Kidney (tissue), 14 donors: ENCODE measurements around the gene ADCYAP1R1. TPM values are rescaled to one million over a fixed set of nuclear protein-coding genes. Genes with fewer than 3 reads are reported as not detected.
A peak's percentile ranks its signal among the peaks of the same experiment; 100 is the strongest.

ENCODE experiments used
- DNase-seq, 5 donors: peaks; one replicate each; pipeline ENCODE4 v3.0.0-alpha.2; 2013 to 2020
- FAIRE-seq: peaks from 2 replicates; lab custom pipeline; 2012; peaks lifted over from hg19 to GRCh38; lab: Jason Lieb, UNC
- H3K27ac ChIP-seq, 2 donors: one replicate each; pipeline ENCODE4 v1.7.0; 2013; ENCODE audit warnings: low read depth in 2 of 2, low read length in 2 of 2, inconsistent platforms in 1 of 2
- H3K27me3 ChIP-seq: one replicate; pipeline ENCODE4 v1.7.1; 2013; ENCODE audit warnings: low read length, inconsistent platforms; ENCODE audit not compliant: control insufficient read depth, insufficient read depth
- H3K36me3 ChIP-seq, 3 donors: one replicate each; pipeline versions ENCODE4 v1.7.0 to v1.7.1; 2013; ENCODE audit warnings: low read length in 3 of 3, control low read depth in 1 of 3, inconsistent platforms in 1 of 3; ENCODE audit not compliant: insufficient read depth in 3 of 3, control insufficient read depth in 2 of 3
- H3K4me1 ChIP-seq, 3 donors: one replicate each; pipeline versions ENCODE4 v1.7.0 to v1.7.1; 2013; ENCODE audit warnings: low read length in 3 of 3, inconsistent platforms in 1 of 3, low read depth in 1 of 3; ENCODE audit not compliant: control insufficient read depth in 2 of 3, insufficient read depth in 2 of 3
- H3K4me3 ChIP-seq, 3 donors: one replicate each; pipeline versions ENCODE4 v1.7.0 to v1.8.1; 2013; ENCODE audit warnings: low read length in 3 of 3, control low read depth in 1 of 3, inconsistent platforms in 1 of 3
- H3K9ac ChIP-seq, 3 donors: one replicate each; pipeline versions ENCODE4 v1.7.0 to v1.7.1; 2013; ENCODE audit warnings: low read length in 3 of 3, control low read depth in 1 of 3, inconsistent platforms in 1 of 3
- H3K9me3 ChIP-seq, 3 donors: one replicate each; pipeline versions ENCODE4 v1.7.0 to v1.7.1; 2013; ENCODE audit warnings: low read length in 3 of 3, control low read depth in 1 of 3, inconsistent platforms in 1 of 3; ENCODE audit not compliant: control insufficient read depth in 2 of 3, insufficient read depth in 1 of 3
- intact Hi-C: fragments of 100-400 bp; cut with DNase I; formaldehyde crosslinking; loops from one replicate; pipeline ENCODE4 v1.11.1; 2022
- polyA plus RNA-seq: library from polyadenylated mRNA; stranded (reverse); fragments of 350-450 nt; fragmentation: Illumina TruSeq; extraction: RNeasy Lipid Tissue Mini Kit (QIAGEN cat#74804); gene quantifications from one replicate; pipeline ENCODE4 v1.2.3, GENCODE V29; 2014; ENCODE audit warnings: low read depth, low replicate concordance; ENCODE audit not compliant: insufficient read depth
- total RNA-seq: library from RNA; stranded (reverse); fragmentation: NEBNext Ultra II Directional; extraction: Animal tissue kit (Norgen Biotek cat#: 25700); gene quantifications from one replicate; pipeline ENCODE4 v1.2.1, GENCODE V29; 2021
- TF ChIP-seq, protein P1 (sequence below): IDR thresholded peaks from 3 replicates; pipeline ENCODE4 v1.5.1; 2012; ENCODE audit warnings: mild to moderate bottlenecking, moderate library complexity, borderline replicate concordance; ENCODE audit not compliant: insufficient read depth; ENCODE audit errors: extremely low read depth
- donor health status: control.
- donor health status: control.
- donor health status: control.
- donor health status: control.
- donor health status: control.
- donor health status: DM: yes; HTN: yes; CAD: no.
- donor health status: Normal renal cell carcinoma (clear cell type).

Gene ADCYAP1R1
- total and polyA plus RNA-seq, 2 donors from 2014 or later, result not detected

DNA sequence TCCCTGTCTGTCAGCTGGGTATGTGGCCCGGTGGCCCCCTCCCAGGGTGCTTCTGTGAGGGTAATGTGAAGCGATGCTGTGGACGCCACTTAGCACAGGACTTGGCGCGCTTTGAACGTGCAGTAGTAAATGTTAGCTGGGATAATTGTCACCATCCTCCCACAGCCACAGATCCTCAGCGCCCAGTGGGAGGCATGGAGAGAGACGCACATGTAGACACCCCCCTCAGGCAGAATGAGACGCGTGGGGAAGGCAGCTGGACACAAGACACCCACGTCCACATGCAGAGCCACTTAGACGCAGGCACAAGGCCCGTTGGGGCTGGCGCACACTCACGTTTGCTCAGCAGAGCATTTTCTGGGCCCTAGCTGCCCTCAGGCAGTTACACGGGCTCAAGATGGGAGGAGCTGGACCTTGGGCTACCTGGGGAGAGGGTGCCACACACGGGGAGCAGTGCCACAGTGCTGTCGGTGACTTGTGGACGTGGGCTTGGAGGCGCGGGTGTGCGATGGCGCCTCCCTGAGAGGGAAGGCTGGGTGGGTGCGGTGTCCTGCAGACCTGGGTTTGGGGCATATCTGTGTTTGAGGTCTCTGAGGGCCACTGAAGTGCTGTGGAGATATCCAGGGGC is 26.4 kb downstream of the ADCYAP1R1 start:
- no peak overlapping the region for H3K27ac ChIP-seq
- H3K36me3 ChIP-seq, result peaks cover 0 to 4% (median 0%) of the 10 kb centered on the region in 3 donors
- H3K4me1 ChIP-seq, result no peaks in the 10 kb centered on the region
- no peak overlapping the region for H3K4me3 ChIP-seq
- intact Hi-C loops, result no loop called here
- FAIRE-seq (no peak), DNase-seq (peak in 1 of 5 donors; percentile 65)
- H3K27me3 ChIP-seq, result no peaks in the 10 kb centered on the region
- H3K9me3 ChIP-seq, result peaks cover 0 to 2% (median 0%) of the 10 kb centered on the region in 3 donors
- TF ChIP-seq, protein P1, sequence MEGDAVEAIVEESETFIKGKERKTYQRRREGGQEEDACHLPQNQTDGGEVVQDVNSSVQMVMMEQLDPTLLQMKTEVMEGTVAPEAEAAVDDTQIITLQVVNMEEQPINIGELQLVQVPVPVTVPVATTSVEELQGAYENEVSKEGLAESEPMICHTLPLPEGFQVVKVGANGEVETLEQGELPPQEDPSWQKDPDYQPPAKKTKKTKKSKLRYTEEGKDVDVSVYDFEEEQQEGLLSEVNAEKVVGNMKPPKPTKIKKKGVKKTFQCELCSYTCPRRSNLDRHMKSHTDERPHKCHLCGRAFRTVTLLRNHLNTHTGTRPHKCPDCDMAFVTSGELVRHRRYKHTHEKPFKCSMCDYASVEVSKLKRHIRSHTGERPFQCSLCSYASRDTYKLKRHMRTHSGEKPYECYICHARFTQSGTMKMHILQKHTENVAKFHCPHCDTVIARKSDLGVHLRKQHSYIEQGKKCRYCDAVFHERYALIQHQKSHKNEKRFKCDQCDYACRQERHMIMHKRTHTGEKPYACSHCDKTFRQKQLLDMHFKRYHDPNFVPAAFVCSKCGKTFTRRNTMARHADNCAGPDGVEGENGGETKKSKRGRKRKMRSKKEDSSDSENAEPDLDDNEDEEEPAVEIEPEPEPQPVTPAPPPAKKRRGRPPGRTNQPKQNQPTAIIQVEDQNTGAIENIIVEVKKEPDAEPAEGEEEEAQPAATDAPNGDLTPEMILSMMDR, result no peak
- no peak overlapping the region for H3K9ac ChIP-seq

DNA sequence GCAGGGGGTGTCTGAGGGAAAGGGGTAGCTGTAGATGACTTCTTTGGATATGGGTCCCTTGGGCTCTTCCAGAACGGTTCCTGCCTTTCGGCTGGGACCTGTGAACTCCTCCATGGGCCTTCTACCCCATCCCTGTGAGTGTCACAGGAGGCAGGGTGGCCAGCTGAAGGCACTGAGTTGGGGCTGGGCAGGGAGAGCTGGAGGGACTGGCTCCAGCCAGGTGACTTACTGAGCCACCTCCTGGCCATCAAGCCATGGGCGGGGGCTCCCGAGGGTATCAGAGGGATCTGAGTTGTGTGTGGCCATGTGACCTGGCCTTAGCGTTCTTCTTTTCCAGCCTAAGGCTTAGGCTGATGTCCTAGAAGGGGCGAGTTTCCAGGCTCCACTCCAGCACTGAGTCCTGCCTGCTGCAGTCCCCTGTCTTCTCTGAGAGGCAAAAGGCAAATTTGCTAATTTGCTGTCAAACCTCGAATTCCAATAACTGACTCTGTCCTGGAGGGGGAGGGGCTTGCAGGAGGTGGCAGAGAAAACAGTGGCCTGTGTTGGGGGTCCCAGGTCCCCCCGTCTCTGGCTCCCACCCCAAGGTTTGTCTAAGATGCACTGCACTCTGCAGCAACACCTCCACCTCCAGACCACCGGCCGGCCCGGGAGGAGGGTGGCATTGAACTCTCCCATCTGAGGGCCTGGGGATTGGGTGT is 27.2 kb downstream of the ADCYAP1R1 start:
- Histone ChIP-seq H3K4me1 (no peaks in the 10 kb centered on the region), H3K9ac (no peak overlapping the region), H3K27ac (no peak overlapping the region), H3K9me3 (peaks cover 0 to 2% (median 0%) of the 10 kb centered on the region in 3 donors), H3K36me3 (peaks cover 0 to 4% (median 0%) of the 10 kb centered on the region in 3 donors), H3K27me3 (no peaks in the 10 kb centered on the region), H3K4me3 (no peak overlapping the region)
- intact Hi-C loops, result no loop called here
- FAIRE-seq (no peak), DNase-seq (peak in 1 of 5 donors; percentile 63)
- TF ChIP-seq, protein P1, result no peak

DNA sequence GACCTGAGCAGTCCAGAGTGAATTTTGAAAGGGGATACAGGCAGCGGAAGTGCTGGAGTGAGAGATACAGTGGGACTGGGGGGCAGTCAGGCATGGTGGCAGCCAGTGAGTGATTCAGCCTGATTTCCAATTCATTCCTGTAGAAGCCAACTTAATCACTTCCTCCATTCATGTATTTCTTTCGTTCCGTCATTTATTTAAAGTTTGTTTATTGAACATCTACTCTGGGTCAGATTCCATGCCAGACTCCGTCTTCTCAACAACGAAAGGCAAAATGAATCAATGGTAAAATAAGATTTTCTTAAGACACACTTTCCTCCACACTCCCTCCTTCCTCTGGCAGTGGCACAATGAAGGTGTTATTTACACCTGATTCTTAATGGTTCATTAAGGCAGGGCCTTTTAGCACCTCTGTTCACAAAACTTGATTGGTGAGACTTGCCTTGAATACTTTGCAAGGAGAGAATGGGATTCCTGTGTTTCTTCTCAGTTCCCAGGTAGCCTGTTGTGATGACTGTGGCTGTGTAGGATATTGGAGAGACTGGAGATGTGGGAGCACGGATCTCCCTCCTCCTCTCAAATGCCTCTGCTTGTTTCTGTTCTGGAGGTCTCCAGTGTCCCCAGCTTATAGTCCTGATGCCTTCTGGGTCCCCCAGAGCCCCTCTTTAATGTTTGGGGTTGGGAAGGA is 27.9 kb downstream of the ADCYAP1R1 start:
- H3K9me3 ChIP-seq, result peaks cover 0 to 2% (median 0%) of the 10 kb centered on the region in 3 donors
- FAIRE-seq (no peak), DNase-seq (peak in 1 of 5 donors; percentile 0)
- H3K36me3 ChIP-seq, result peaks cover 0 to 4% (median 0%) of the 10 kb centered on the region in 3 donors
- no peak overlapping the region for H3K27ac ChIP-seq
- no peak overlapping the region for H3K4me3 ChIP-seq
- TF ChIP-seq, protein P1, result no peak
- H3K9ac ChIP-seq, result no peak overlapping the region
- intact Hi-C loops, result no loop called here
- no peaks in the 10 kb centered on the region for H3K27me3 ChIP-seq
- H3K4me1 ChIP-seq, result no peaks in the 10 kb centered on the region
